Measurements from ENCODE around the gene ATP5ME.
"Not testable (repeated sequence)": the region's sequence is repeated elsewhere in the genome, so short reads cannot be mapped to it uniquely, and the experiment has no call there.

ATP5ME gene

GRCh38 chr4:674172-675035 lies at the start of gene ATP5ME, which contains the start of gene MYL5:
Gene ATP5ME (minus strand): TSS chr4:674276. CDS start chr4:674247, 29 bp downstream.
Gene MYL5 (plus strand): TSS chr4:674542. CDS start chr4:678027, 3,485 bp downstream.
- DNase-seq (ENCODE audit: low read depth), result peak; percentile 71

- no peak for DNase-seq (ENCODE audit: low read depth)
These were observed 48.8 kb upstream of the ATP5ME start for GRCh38 chr4:722851-723360.

GRCh38 chr4:722169-722725 lies 48.2 kb upstream of the ATP5ME start:
- no peak for DNase-seq (ENCODE audit: low read depth)

- DNase-seq (ENCODE audit: low read depth), result no peak
These were observed 47.4 kb upstream of the ATP5ME start for GRCh38 chr4:721261-722168.

- DNase-seq (ENCODE audit: low read depth), result no peak
These were observed 46.2 kb upstream of the ATP5ME start for GRCh38 chr4:720111-720860.

- DNase-seq (ENCODE audit: low read depth), result no peak
These were observed 44.4 kb upstream of the ATP5ME start for GRCh38 chr4:718460-718859.

GRCh38 chr4:717601-718320 lies 43.7 kb upstream of the ATP5ME start:
- DNase-seq (ENCODE audit: low read depth), result no peak

- no peak for DNase-seq (ENCODE audit: low read depth)
These were observed 40.0 kb upstream of the ATP5ME start for GRCh38 chr4:714087-714486.

- DNase-seq (ENCODE audit: low read depth), result no peak
These were observed 39.0 kb upstream of the ATP5ME start for GRCh38 chr4:712916-713632.

- DNase-seq (ENCODE audit: low read depth), result no peak
These were observed 38.0 kb upstream of the ATP5ME start for GRCh38 chr4:712093-712492.

GRCh38 chr4:710916-711315 lies 36.8 kb upstream of the ATP5ME start:
- no peak for DNase-seq (ENCODE audit: low read depth)

GRCh38 chr4:710116-710515 lies 36.0 kb upstream of the ATP5ME start:
- no peak for DNase-seq (ENCODE audit: low read depth)

GRCh38 chr4:709348-709747 lies 35.3 kb upstream of the ATP5ME start:
- DNase-seq (ENCODE audit: low read depth), result no peak

GRCh38 chr4:708631-708933 lies 34.5 kb upstream of the ATP5ME start:
- DNase-seq (ENCODE audit: low read depth), result no peak

- no peak for DNase-seq (ENCODE audit: low read depth)
These were observed 34.0 kb upstream of the ATP5ME start for GRCh38 chr4:707929-708630.

- DNase-seq (ENCODE audit: low read depth), result no peak
These were observed 32.9 kb upstream of the ATP5ME start for GRCh38 chr4:706834-707598.

- DNase-seq (ENCODE audit: low read depth), result not testable (repeated sequence)
These were observed 32.1 kb upstream of the ATP5ME start for GRCh38 chr4:706083-706633.

GRCh38 chr4:705278-706082 lies 31.4 kb upstream of the ATP5ME start, which contains the start of gene PCGF3:
Gene PCGF3 (plus strand): TSS chr4:705832. CDS start chr4:733681, 27,849 bp downstream.
- DNase-seq (ENCODE audit: low read depth), result peak; percentile 66
